Measurements from ENCODE around the gene UGT2A2.
"Not testable (repeated sequence)": the region's sequence is repeated elsewhere in the genome, so short reads cannot be mapped to it uniquely, and the experiment has no call there.

Gene UGT2A2

GRCh38 chr4:69639542-69639941 is at the start of gene UGT2A2:
TSS of gene UGT2A2 (minus strand) at chr4:69639642. CDS start at chr4:69639640, 2 bp downstream.
- no peak for DNase-seq

- DNase-seq, result no peak
These were observed 45.4 kb upstream of the UGT2A2 start for GRCh38 chr4:69684804-69685203.

GRCh38 chr4:69668680-69669079 is 29.2 kb upstream of the UGT2A2 start:
- DNase-seq, result no peak

GRCh38 chr4:69664009-69664408 is 24.6 kb upstream of the UGT2A2 start:
- not testable (repeated sequence) for DNase-seq

- not testable (repeated sequence) for DNase-seq
These were observed 21.8 kb upstream of the UGT2A2 start for GRCh38 chr4:69661130-69661803.

DNA sequence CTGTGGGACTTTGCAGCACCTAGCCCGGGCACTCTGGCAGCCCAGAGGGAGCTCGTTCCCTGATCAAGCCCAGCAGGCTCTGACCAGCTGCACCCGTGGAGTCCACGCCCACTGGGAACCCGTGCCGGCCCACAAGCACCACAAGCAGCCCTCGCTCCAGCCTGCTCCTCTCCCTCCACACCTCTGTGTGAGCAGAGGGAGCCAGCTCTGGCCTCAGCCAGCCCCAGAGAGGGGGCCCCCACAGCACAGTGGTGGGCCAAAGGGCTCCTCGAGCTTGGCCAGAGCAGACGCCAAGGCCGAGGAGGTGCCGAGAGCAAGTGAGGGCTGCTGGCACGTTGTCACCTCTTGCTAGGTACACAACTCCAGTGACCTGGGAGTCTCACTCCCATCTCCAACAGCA is 18.7 kb upstream of the UGT2A2 start:
- no peak for DNase-seq

- DNase-seq, result no peak
These were observed 17.3 kb upstream of the UGT2A2 start for GRCh38 chr4:69656653-69657158.

DNA sequence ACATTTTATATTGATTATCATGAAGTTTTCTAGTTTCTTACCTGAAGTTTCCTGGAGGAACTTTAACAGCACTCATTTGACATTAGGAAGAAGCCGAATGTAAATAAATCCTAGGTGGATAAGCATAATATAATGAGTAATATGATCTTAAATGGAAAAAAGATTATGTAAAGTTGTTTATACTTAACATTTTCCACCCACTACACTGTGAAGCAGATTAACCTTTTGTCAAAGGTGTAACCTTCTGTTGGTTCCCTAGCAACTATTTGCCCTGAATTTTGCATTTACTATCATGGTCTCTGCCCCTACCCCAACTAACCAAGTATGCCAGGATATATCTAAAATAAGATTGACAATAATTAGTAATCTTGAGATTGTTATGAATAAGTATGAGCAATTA is 13.7 kb upstream of the UGT2A2 start, which contains the start of gene UGT2A1:
Gene UGT2A1, minus strand, starts transcription at position 101 of the 400 bp plus-strand sequence. CDS start 5,603 bp downstream, outside the sequence.
- no peak for DNase-seq

- DNase-seq, result no peak
These were observed 11.4 kb upstream of the UGT2A2 start for GRCh38 chr4:69650872-69651271.

GRCh38 chr4:69649629-69650028 is 10.2 kb upstream of the UGT2A2 start:
- no peak for DNase-seq

DNA sequence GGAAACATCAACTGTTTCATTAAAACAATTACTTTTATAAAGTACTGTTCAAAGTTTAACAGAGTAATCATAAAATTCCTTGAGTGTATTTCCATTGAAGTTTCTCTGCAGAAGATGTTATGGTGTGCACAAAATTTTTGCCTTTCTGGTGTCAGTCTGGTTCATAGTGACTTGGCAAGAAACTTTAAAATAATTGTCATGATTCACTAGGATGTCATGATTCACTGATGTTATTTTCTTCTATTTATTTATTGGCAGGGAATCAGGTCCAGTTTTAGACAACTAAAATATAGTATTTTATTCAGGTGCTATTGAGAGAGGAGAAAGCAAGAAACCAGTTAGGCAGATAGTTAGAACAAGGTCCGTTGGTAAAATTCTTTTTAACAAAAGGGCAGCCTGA is 9.8 kb upstream of the UGT2A2 start:
- no peak for DNase-seq

- DNase-seq, result no peak
These were observed 3.5 kb upstream of the UGT2A2 start for GRCh38 chr4:69642961-69643360.

DNA sequence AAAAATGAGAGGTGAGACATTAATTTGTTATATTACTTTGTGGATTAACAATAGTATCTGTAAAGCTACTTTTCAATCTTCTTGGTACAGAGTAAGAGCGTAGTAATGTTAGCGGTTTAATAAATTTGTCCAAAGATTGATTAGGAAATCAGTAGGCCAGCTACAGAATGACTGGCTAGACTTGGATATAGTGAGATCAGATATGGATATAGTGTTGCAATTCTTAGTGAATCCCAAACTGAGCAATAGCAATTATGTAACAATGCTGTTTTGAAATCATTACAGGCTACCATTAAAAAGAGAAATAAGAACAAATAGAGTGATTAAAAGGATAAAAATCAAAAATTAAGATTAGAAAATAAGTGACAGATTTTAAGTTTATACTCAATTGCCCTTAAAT is 847 bp upstream of the UGT2A2 start:
- no peak for DNase-seq

- DNase-seq, result no peak
These were observed 22.3 kb downstream of the UGT2A2 start for GRCh38 chr4:69617083-69617694.

DNA sequence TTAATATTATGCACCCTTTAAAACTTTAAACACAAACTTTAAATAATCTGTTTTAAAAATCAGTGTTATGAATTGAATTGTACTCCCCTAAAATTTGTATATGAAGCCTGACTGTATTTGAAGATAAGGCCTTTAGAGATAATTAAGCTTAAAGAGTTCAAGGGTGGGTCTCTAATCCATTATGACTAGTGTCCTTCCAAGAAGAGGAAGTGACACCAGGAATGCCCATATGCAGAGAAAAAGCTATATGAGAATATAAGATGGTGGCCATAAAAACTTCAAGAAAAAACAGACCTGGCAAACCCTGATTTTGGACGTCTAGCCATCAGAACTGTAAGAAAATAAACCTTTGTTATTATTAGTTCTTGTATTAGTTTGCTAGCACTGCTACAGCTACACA is 29.0 kb downstream of the UGT2A2 start:
- DNase-seq, result no peak

DNA sequence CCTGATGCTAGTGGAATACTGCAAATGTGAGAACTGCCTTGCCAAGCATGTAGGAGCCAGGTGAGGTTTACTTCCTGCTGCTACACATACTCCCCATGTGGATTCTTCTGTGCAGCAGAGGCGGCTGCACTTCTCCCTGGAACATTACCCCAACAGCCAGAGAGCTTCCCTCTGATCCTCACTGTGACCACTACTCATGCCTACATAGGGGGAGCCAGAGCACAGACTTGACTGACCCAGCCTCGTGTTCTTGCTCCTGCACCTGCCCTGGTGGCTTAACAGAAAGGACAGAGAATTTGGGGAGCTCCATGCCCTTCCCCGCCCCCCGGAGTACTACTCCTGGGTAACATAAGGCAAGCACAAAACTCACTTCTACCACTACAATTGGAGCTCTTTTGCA is 38.4 kb downstream of the UGT2A2 start:
- DNase-seq, result no peak

- no peak for DNase-seq
These were observed 39.4 kb downstream of the UGT2A2 start for GRCh38 chr4:69600013-69600412.

DNA sequence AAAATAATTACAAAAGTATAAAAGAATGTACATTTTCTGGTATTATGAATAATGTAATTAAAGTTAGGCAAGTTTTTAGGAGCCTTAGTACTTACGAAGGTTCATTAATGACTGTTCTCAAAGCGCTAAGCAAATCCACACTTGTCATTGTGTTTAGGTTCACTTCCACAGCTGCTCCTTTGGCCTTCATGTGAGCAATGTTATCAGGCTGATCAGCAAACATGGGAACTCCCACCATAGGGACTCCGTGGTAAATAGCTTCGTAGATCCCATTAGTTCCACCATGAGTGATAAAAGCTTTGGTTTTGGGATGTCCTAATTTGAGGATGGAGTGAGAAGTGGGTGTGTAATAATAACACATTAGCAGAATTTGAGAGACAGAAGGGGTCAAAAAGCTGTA is 45.1 kb downstream of the UGT2A2 start:
- no peak for DNase-seq

DNA sequence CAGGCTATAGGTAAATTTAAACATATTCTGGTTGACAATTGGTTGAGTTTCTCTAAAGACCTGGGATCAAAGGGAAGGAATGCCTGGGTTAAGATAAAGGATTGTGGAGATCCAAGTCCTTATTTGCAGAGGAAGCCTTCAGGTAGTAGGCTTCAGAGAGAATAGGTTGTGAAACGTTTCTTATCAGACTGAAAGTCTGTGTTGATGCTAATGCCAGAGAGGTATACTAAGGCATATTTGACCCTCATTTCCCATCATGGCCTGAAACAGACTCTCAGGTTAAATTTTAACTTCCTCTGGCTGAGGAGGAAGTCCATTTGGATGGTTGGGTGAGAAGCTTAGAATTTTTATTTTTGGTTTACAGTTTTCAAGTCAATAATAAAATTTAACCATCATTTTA is 48.1 kb downstream of the UGT2A2 start:
- DNase-seq, result no peak

DNA sequence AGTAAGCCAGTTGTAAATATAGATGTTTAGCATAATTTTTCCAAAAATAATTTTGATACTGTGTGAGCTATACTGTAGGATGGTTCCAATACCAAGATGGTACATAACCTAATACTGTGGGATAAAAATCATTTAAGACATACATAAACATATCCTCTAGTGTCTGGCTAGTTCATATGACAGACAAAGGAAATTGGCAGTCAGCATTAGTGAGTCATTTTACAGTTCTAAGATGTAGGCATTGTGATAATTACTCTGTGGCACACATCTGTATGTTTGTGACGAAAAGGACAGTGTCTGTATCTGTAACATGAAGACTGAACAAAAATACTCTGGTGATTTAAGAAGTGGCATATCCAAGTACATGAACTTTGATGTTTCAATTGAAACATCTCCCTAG is 49.6 kb downstream of the UGT2A2 start:
- no peak for DNase-seq

DNA sequence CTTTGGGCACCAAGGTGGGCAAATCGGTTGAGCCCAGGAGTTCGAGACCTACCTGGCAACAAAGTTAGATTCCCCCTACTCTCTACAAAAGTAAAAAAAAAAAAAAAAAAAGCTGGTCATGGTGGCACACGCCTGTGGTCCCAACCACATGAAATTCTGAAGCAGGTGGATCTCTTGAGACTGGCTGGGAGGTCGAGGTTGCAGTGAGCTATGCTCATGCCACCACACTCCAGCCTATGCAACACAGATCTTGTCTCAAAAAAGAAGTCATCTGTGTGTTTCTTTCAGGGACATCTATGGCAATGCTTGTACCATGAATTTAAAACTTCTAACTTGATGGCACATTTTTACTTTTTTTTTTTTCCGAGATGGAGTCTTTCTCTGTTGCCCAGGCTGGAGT is 55.3 kb downstream of the UGT2A2 start:
- no peak for DNase-seq

- DNase-seq, result no peak
These were observed 55.9 kb downstream of the UGT2A2 start for GRCh38 chr4:69583543-69583942.

GRCh38 chr4:69577245-69577644 is 62.2 kb downstream of the UGT2A2 start:
- no peak for DNase-seq

GRCh38 chr4:69576251-69576877 is 63.1 kb downstream of the UGT2A2 start:
- DNase-seq, result no peak
